Measurements from ENCODE around the gene NFKBIA. TPM values are rescaled to one million over a fixed set of nuclear protein-coding genes. Genes with fewer than 3 reads are reported as not detected.
"Not testable (repeated sequence)": the region's sequence is repeated elsewhere in the genome, so short reads cannot be mapped to it uniquely, and the experiment has no call there.

The NFKBIA gene
- total RNA-seq (100 to 1,000 TPM; 199 to 214 TPM), polyA plus RNA-seq (100 to 1,000 TPM; 194 to 328 (median 198) TPM), total RNA-seq (216 to 1,926 (median 722) reads per million in 6 experiments)

GRCh38 chr14:35404449-35405303 is at the start of gene NFKBIA:
NFKBIA (minus strand) TSS chr14:35404749; CDS start chr14:35404644, 105 bp downstream.
- H3K9me3 Mint-ChIP-seq: no peaks in the 10 kb centered on the region

GRCh38 chr14:35446450-35446849 is 41.9 kb upstream of the NFKBIA start:
- DNase-seq (no peak), ATAC-seq (no peak)
- Mint-ChIP-seq H3K4me1 (no peaks in the 10 kb centered on the region), H3K36me3 (peaks cover 0 to 4% (median 0%) of the 10 kb centered on the region in 3 donors), H3K27ac (no peak overlapping the region), H3K9me3 (peaks cover 0 to 3% (median 0%) of the 10 kb centered on the region in 9 donors), H3K4me3 (no peak overlapping the region), H3K27me3 (peaks cover 0 to 3% (median 0%) of the 10 kb centered on the region in 5 donors)
- POLR2A ChIA-PET: no interaction called here

More at GRCh38 chr14:35404449-35405303, at the start of gene NFKBIA:
- ATAC-seq (peak; percentile 62 to 65), DNase-seq (peak; percentile 88 to 96 (median 92))
- Mint-ChIP-seq H3K27ac (peak within 1 kb of the TSS; percentile 95 to 100 (median 99)), H3K36me3 (peaks cover 0 to 40% (median 29%) of the 10 kb centered on the region in 3 donors), H3K4me3 (peak within 1 kb of the TSS; percentile 91 to 98 (median 94)), H3K4me1 (peaks cover 32 to 64% (median 57%) of the 10 kb centered on the region in 4 donors), H3K27me3 (no peaks in the 10 kb centered on the region)
- POLR2A ChIA-PET: interaction anchor here (0.5 to 9.2 kb wide), 63 partner anchors 8 to 781 kb away, joined by 3 to 245 read pairs (median 6); partner anchors contain the start of genes FAM177A1, PPP2R3C, PRORP and PSMA6

DNA sequence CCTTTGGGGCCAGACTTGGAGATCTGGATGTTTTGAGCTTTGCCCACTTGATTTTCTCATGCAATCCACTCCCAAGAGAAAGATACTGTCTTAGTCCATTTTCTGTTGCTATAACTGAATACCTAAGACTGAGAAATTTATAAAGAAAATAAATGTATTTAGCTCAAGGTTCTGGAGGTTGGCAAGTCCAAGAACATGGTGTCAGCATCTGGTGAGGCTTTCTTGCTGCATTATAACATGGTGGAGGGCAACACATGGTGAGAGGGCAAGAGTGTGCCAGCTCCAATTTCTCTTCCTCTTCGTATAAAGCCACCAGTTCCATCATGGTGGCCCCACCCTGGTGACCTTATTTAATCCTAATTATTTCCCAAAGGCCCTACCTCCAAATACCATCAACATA is 39.6 kb upstream of the NFKBIA start:
- POLR2A ChIA-PET: no interaction called here
- peaks cover 0 to 3% (median 0%) of the 10 kb centered on the region in 5 donors for H3K27me3 Mint-ChIP-seq
- peaks cover 0 to 4% (median 0%) of the 10 kb centered on the region in 3 donors for H3K36me3 Mint-ChIP-seq
- no peak for DNase-seq
- H3K27ac Mint-ChIP-seq: no peak overlapping the region
- H3K4me3 Mint-ChIP-seq: no peak overlapping the region
- ATAC-seq: no peak
- H3K9me3 Mint-ChIP-seq: peaks cover 0 to 3% (median 0%) of the 10 kb centered on the region in 9 donors
- peaks cover 0 to 3% (median 0%) of the 10 kb centered on the region in 4 donors for H3K4me1 Mint-ChIP-seq

- peaks cover 0 to 3% (median 0%) of the 10 kb centered on the region in 9 donors for H3K9me3 Mint-ChIP-seq
- peaks cover 0 to 3% (median 0%) of the 10 kb centered on the region in 5 donors for H3K27me3 Mint-ChIP-seq
- no peak for ATAC-seq
- H3K36me3 Mint-ChIP-seq: peaks cover 0 to 4% (median 0%) of the 10 kb centered on the region in 3 donors
- no peak overlapping the region for H3K4me3 Mint-ChIP-seq
- POLR2A ChIA-PET: no interaction called here
- H3K27ac Mint-ChIP-seq: no peak overlapping the region
- DNase-seq: no peak
- H3K4me1 Mint-ChIP-seq: peaks cover 0 to 3% (median 0%) of the 10 kb centered on the region in 4 donors
These were observed 36.6 kb upstream of the NFKBIA start for GRCh38 chr14:35441160-35441559.

DNA sequence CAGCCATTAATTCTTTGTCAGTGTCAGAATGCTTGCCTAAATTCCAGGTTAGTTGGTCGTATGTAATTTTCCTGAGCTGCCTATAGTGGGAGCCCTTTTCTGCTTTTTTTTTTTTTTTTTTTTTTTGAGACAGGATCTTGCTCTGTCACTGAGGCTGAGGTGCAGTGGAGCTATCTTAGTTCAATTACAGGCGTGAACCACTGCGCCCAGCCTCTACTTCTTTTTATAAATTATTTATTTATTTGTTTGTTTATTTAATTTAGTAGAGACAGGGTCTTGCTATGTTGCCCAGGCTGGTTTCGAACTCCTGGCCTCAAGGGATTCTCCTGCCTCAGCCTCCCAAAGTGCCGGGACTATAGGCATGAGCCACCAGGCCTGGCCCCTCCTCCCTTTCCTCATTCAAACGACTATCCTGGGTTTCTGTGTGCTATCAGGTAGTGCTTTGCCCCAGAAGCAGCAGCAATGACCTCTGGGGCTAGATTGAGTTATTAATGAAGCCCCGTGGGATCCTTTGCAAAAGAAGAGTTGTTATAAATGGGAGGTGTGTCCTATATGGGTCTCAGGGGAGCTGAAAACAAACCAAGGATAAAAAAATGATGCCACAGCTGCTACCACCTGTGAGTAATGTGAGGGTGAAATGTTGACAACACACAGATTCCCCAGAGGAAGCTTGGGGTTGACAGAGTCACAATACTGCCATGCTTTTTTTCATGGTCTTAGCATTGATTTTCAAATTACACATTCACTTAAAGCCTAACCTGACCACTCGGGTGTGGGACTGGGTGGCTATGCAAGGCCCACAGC is 34.6 kb upstream of the NFKBIA start:
- H3K27ac Mint-ChIP-seq: peak overlapping the region in 1 of 10 donors; percentile 14
- DNase-seq: no peak
- peaks cover 0 to 3% (median 0%) of the 10 kb centered on the region in 9 donors for H3K9me3 Mint-ChIP-seq
- H3K4me1 Mint-ChIP-seq: peaks cover 0 to 3% (median 0%) of the 10 kb centered on the region in 4 donors
- no peak overlapping the region for H3K4me3 Mint-ChIP-seq
- peaks cover 0 to 4% (median 0%) of the 10 kb centered on the region in 3 donors for H3K36me3 Mint-ChIP-seq
- POLR2A ChIA-PET: no interaction called here
- H3K27me3 Mint-ChIP-seq: peaks cover 0 to 3% (median 0%) of the 10 kb centered on the region in 5 donors
- ATAC-seq: no peak

DNA sequence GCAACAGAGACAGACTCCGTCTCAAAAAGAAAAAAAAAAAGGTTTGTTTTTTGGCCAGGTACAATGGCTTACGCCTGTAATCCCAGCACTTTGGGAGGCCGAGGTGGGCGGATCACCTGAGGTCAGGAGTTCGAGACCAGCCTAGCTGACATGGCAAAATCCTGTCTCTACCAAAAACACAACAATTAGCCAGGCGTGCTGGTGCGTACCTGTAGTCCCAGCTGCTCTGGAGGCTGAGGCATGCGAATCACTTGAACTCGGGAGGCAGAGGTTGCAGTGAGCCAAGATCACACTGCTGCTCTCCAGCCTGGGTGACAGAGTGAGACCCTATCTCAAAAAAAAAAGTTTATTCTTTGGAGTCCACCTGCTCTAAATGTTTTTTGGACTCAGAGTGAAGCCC is 33.9 kb upstream of the NFKBIA start:
- H3K9me3 Mint-ChIP-seq, DNase-seq, H3K36me3 Mint-ChIP-seq, H3K27ac Mint-ChIP-seq, ATAC-seq, H3K4me3 Mint-ChIP-seq, H3K27me3 Mint-ChIP-seq, POLR2A ChIA-PET, H3K4me1 Mint-ChIP-seq: not testable (repeated sequence)

DNA sequence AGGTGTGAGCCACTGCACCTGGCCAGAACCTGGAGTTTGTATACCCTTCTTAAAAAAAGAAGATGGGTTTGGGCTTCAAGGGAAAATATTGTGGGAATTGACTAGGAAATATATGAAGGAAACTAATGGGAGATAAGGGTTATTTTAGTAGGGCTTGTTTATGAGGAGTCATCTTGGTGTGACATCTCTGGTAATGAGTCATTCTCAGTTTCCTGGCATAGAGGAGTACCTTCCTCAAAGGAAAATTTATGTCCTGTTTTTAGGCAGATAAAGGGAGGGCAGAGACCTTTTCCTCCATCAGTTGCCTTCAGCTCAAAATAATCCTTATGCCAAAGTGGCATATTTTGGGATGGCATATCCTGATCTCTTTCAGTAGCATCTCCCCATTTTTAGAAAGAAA is 30.6 kb upstream of the NFKBIA start:
- Mint-ChIP-seq H3K4me1 (peaks cover 0 to 3% (median under 1%) of the 10 kb centered on the region in 4 donors), H3K27ac (no peak overlapping the region), H3K36me3 (no peaks in the 10 kb centered on the region), H3K4me3 (no peak overlapping the region), H3K9me3 (no peaks in the 10 kb centered on the region), H3K27me3 (no peaks in the 10 kb centered on the region)
- no peak for DNase-seq
- ATAC-seq: no peak
- POLR2A ChIA-PET: no interaction called here

DNA sequence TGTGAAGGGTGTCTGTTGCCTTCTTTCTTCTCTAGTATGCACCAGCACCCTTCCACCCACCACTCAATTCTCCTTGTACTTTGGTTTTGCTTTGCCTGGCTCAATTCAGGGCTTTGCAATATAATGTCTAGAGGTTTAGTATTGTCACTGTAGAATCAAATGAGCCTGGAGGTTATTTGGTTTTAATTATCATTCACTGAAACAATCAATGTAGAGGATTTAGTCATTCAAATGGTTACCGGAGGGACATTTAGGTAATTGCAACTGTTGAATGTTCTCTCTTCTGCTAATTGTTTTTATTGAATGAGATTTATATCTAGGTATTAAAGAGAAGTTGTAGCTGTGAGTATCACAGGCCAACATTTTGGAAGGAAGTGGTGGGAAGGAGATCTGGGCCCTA is 29.3 kb upstream of the NFKBIA start:
- Mint-ChIP-seq H3K27ac (no peak overlapping the region), H3K27me3 (no peaks in the 10 kb centered on the region), H3K4me3 (no peak overlapping the region), H3K4me1 (peaks cover 0 to 4% (median under 1%) of the 10 kb centered on the region in 4 donors), H3K9me3 (no peaks in the 10 kb centered on the region), H3K36me3 (no peaks in the 10 kb centered on the region)
- POLR2A ChIA-PET: no interaction called here
- ATAC-seq (no peak), DNase-seq (no peak)

DNA sequence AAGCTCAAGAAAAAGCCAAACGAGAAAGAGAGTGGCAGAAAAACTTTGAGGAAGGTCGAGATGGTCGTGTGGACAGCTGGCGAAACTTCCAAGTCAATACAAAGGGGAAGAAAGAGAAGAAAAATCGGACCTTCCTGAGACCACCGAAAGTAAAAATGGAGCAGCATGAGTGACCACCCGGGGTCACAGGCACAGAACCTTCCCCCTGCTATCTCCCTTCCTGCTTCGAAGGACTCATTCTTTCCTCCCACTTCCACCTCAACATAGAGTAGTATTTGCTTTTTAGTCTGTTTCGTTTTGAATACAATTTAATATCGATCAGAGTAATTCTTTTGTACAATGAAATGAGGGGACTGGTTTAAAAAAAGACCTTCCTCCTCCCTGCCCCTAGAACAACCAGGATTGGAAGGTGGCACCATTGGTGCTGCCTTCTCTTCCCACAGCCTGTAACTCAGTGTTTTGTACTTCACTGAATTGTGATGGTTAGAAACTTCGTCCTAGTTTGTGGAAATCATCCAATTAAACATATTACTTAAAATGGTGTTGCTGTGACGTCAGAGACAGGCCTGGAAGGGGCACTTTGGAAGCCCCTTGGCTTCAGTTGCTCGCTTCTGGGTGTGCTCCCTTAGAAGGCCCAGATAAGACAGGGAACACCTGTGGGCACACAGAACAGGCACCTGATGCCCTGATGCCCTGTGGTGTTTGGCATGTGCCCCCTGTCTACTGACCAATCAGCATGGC is 26.1 kb upstream of the NFKBIA start:
- no peaks in the 10 kb centered on the region for H3K36me3 Mint-ChIP-seq
- H3K4me3 Mint-ChIP-seq: no peak overlapping the region
- POLR2A ChIA-PET: no interaction called here
- peaks cover 0 to 4% (median under 1%) of the 10 kb centered on the region in 4 donors for H3K4me1 Mint-ChIP-seq
- no peaks in the 10 kb centered on the region for H3K9me3 Mint-ChIP-seq
- ATAC-seq (no peak), DNase-seq (no peak)
- peak overlapping the region in 1 of 10 donors; percentile 53 for H3K27ac Mint-ChIP-seq
- H3K27me3 Mint-ChIP-seq: no peaks in the 10 kb centered on the region

GRCh38 chr14:35429951-35430350 is 25.4 kb upstream of the NFKBIA start:
- H3K4me1 Mint-ChIP-seq: peaks cover 0 to 4% (median under 1%) of the 10 kb centered on the region in 4 donors

DNA sequence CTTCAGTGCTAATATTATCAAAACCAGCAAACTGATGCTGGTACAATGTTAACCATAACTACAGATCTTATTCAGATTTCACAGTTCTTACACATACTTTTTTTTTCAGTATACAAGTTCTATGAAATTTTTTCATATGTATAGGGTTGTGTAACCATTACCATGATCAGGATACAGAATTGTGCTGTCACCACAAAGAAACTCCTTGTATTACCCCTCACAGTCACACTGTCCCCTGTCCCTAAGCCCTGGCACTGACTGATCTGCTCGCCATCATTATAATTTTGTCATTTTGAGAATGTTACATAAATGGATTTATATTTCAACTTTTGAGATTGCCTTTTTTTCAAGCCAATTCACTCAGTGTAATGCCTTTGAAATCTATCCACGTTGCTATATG is 21.3 kb upstream of the NFKBIA start:
- Mint-ChIP-seq H3K36me3 (no peaks in the 10 kb centered on the region), H3K9me3 (no peaks in the 10 kb centered on the region), H3K27ac (peak overlapping the region in 1 of 10 donors; percentile 53), H3K27me3 (peaks cover 0 to 2% (median 0%) of the 10 kb centered on the region in 5 donors), H3K4me1 (peaks cover 6 to 8% (median 7%) of the 10 kb centered on the region in 4 donors), H3K4me3 (no peak overlapping the region)
- ATAC-seq: no peak
- no peak for DNase-seq
- POLR2A ChIA-PET: no interaction called here

More at GRCh38 chr14:35429951-35430350, 25.4 kb upstream of the NFKBIA start:
- no peak for ATAC-seq
- H3K36me3 Mint-ChIP-seq: no peaks in the 10 kb centered on the region
- no peaks in the 10 kb centered on the region for H3K9me3 Mint-ChIP-seq
- no peaks in the 10 kb centered on the region for H3K27me3 Mint-ChIP-seq
- no peak overlapping the region for H3K4me3 Mint-ChIP-seq
- POLR2A ChIA-PET: no interaction called here
- no peak for DNase-seq
- no peak overlapping the region for H3K27ac Mint-ChIP-seq

- POLR2A ChIA-PET: no interaction called here
- Mint-ChIP-seq H3K36me3 (no peaks in the 10 kb centered on the region), H3K9me3 (no peaks in the 10 kb centered on the region), H3K4me1 (peaks cover 3 to 8% (median 6%) of the 10 kb centered on the region in 4 donors), H3K27me3 (peaks cover 0 to 2% (median 0%) of the 10 kb centered on the region in 5 donors), H3K4me3 (no peak overlapping the region), H3K27ac (no peak overlapping the region)
- ATAC-seq (no peak), DNase-seq (no peak)
These were observed 19.1 kb upstream of the NFKBIA start for GRCh38 chr14:35423621-35424020.

Measured in naive thymus-derived CD8-positive, alpha-beta T cell (primary cell).